Dedifferentiated amniotic fluid mesenchymal stem cell (primary cell): ENCODE data around the gene SHB.

Experiments used
- DNase-seq: peaks from one replicate; pipeline ENCODE4 v3.0.0-alpha.2; 2016; ENCODE audit errors: extremely low spot score

The SHB gene, protein sequence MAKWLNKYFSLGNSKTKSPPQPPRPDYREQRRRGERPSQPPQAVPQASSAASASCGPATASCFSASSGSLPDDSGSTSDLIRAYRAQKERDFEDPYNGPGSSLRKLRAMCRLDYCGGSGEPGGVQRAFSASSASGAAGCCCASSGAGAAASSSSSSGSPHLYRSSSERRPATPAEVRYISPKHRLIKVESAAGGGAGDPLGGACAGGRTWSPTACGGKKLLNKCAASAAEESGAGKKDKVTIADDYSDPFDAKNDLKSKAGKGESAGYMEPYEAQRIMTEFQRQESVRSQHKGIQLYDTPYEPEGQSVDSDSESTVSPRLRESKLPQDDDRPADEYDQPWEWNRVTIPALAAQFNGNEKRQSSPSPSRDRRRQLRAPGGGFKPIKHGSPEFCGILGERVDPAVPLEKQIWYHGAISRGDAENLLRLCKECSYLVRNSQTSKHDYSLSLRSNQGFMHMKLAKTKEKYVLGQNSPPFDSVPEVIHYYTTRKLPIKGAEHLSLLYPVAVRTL

DNA sequence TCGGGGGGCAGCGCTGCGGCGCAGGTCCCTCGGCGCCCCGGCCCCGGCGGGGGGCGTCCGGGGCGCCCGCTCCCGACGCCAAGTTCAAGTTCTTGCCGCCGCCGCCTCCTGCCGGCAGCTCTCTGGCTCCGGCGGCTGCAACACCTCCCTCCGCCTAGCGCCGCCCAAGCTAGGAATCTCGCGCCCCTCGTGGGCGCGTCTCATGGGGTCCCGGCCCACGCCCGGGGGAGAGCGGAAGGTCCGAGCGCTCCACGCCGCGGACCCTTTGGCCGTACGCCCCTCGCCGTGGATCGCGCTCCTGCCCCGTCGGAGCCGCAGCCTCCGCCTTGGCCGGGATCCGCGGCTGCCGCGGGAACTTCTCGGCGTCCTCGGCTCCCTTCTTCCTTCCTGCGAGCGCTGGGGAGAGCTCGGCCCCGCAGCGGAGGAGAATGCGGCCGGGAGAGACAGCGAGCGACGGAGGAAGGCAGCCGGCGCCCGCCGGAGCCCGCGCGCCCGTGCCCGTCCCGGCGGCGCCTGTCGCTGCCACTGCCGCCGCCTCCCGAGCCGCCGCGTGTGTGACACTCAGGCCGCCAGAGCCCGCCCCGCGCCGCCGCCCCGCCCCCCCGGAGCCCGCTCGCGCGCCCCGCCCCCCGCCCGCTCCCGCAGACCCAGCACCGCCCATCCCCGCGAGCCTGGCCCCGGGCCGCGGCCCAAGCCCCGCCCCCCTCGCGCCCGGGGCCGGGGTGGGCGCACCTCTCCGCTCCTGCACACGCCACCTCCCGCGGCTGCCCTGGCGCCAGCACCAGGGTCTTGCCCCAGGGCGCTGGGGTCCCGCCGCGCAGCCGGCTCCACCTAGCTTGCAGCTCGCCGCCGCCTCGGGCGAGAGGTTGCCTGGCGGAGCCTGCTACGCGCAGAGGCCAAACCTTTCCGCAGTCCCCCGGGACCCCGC lies at the start of gene SHB:
SHB (minus strand) TSS at position 527 of the 928 bp plus-strand sequence. CDS start 582 bp downstream, outside the sequence.
- DNase-seq: peak; percentile 39

DNA sequence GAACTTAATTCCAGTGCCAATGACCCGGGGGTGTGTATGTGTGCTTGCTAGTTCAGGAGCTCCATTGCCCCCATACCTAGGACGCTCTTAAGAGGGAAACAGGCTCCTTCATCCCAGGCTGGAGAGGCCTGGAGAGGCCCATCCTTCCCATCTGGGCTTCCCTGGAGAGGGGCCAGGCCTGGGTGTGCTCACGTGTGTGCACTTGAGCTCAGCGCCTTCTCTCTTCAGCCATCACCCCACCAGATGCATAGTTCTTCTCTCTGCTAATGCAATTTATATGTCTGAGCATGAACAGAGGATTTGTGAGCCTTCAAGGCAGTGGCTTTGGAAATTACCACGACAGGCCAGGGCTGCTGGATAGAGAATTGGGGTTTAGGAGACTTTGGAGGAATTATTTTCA lies 48.6 kb upstream of the SHB start:
- DNase-seq: no peak

DNA sequence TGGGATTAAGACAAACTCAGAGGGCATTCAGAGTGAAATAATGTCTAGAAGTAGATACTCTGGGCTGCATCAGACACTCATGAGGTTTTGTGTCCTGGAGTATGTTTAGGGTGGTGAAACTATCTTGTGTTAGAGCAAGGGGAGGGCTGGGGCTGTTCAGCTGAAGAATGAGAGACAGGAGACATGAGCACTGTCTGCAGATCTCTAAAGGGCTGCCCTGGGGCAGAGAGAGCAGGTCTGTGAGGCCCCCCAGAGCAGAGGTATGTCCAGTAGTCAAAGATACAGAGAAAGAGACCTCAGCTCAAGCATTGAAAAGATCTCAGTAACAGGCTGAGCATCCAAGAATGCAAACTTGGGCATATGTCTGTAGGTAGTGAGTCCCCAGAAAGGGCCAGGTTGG lies 45.9 kb upstream of the SHB start:
- no peak for DNase-seq

DNA sequence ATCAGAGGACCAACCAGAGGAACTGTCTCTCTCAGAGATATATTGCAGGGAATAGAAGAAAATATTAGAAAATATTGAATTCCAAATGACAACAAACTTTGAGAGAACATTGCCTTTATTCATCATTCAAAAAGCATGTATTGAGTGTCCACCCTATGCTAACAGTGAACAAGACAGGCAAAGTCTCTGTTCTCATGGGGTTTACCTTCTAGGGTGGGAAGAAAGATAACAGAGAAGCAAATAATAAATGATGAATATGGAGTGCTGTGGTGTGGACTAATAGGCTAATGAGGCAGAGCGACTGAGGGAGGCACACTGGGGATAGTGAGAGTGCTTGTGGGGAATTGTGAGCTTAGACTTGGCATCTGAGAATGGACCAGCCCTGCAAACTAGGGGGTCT lies 43.4 kb upstream of the SHB start:
- no peak for DNase-seq

DNA sequence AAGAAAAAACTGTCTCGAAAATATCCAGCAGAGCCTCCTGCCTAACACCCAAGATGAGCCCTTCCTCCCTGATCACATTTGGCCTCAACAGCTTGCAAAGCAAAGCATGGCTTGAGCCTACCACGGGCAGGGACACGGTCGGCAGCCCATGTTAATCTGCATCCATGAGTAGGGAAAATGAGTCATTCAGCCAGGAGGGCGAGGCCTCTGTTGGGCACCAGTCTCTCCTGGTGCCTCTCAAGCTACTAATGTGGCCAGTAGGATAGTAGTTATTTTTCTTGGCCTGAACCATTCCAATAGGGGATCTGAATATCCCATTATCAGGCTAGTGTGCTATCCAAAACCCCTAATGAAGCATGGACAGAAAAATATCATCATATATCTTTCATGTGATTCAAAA lies 43.0 kb upstream of the SHB start:
- DNase-seq: no peak

DNA sequence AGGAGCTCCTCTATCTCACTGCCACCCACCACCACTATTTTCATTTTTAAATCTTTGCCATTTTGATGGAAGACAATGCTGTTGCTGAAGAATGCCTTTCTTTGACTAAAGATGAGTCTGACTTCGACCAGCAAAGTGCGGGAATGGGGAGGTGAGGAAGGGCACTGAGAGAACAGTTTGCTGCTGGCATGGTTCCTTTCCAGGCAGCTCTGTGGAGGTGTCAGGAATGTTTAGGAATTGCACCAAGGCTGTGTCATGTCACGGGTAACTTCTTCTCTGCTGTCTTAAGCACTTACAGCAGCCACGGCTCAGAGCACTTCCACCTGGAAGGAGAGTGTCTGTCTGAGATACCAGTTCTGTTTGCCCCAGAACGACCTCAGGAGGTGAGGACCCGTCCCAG lies 41.4 kb upstream of the SHB start:
- DNase-seq: no peak

DNA sequence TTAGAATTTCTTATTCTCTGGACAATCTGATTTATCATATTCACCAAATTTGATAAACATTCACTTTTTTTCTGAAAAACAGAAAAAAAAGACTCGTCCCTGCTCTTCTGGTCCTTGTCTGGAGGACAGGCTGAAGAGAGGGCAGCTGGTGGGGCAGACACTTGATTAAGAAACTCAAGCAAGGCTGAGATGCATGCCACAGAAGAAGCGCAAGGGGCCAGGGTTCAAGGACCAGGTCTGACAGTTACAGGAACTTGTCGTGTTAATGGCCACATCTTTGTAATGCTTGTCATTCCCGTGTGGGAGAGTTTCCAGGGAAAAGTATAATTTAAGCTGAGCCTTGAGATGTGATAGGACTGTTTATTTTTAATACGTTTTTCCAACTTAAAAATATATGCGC lies 40.6 kb upstream of the SHB start:
- DNase-seq: no peak

DNA sequence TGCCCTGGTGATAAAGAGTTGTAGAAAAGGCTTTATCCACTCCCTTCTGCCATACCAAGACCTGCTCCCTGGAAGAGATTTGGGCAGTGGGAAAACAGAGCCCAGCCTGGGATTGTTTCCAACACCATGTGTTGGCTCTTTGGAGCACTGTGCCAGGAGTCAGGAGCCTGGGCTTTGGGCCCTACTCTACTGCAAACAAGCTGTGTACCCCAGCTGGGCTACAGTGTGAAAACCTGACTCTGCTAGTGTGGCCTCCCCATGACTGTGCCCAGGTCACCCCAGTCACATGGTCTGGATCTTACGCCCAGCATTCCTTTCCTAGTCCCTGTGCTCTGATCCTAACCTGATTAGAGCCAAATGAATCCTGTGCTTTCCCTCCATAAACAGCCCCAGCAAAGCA lies 39.3 kb upstream of the SHB start:
- DNase-seq: no peak

DNA sequence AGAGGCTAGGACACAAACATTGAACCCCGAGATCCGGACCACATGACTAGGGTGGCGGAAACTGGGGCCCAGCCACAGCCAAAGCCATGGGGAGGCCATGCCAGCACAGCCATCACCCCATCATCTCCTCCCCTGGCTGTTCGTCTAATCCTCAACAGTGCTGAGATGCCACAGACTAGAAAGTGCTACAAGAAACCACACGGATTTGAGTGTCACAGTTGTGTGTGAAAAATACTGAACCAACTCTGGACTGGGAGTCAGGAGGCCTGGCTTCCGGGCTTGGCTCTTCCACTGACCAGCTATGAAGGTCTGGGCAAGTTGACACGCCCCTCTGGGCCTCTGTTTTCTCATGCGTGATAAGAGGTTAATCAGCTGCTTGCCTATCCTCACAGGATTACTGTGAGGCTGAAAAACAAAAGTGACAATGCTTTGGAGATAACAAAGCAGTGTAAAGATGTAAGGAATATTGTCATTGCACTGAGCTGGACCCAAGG lies 38.8 kb upstream of the SHB start:
- DNase-seq: no peak

DNA sequence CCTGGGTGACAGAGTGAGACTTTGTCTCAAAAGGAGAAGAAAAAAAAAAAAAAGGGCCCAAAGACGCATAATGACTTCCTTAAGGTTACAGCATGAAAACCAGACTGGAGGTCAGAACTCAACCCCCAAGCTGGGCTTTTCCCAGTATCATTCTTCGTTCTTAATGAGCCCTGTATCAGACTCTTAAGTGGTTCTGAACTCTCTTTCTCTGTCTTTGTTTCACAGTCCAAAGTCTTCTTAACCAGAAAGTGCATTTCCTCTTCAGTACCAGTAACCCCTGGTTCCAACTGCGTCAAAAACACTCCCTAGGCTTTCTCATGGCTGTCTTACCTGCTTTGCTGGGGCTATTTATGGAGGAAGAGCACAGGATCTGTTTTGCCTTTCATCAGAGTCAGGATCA lies 38.4 kb upstream of the SHB start:
- DNase-seq: no peak

DNA sequence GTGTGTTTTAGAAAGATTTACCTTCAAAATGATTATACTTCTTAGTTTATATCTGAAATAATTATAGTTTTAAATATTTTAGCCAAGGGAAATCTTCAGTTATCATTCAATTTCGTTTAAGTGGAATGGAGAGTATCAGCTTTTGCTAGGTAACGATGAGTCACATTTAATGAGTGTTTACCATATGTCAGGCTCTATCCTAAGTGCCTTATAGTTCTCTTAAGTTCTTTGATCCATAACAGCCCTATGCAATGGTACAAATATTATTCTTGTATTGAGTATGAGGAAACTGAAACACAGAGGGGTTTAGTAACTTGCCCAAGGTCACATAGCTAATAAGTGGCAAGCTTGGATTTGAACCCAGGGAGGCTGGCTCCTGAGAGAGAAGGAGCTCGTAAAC lies 37.5 kb upstream of the SHB start:
- no peak for DNase-seq

DNA sequence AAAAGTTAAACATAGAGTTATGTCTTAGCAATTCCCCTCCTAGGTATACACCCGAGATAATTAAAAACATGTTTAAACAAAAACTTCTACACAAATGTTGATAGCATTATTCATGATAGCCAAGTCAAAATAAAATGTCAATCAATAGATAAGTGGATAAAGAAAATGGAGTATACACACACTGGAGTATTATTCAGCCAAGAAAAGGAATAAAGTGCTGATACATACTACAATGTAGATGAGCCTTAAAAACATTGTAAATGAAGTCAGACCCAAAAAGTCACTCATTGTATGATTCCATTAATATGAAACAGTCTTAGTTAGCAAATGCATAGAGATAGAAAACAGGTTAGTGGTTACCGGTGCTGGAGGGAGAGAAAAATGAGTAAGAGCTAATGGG lies 34.3 kb upstream of the SHB start:
- no peak for DNase-seq

DNA sequence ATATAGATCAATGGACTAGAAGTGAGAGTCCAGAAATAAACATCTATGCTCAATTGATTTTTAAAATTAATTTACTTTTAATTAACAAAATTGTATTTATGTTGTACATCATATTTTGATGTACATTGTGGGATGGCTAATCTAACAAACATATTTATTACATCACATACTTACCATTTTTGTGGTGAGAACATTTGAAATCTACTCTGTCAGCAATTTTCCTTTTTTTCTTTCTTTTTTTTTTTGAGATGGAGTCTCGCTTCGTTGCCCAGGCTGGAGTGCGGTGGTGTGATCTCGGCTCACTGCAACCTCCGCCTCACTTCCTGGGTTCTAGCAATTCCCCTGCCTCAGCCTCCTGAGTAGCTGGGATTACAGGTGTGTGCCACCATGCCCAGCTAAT lies 32.4 kb upstream of the SHB start:
- no peak for DNase-seq

DNA sequence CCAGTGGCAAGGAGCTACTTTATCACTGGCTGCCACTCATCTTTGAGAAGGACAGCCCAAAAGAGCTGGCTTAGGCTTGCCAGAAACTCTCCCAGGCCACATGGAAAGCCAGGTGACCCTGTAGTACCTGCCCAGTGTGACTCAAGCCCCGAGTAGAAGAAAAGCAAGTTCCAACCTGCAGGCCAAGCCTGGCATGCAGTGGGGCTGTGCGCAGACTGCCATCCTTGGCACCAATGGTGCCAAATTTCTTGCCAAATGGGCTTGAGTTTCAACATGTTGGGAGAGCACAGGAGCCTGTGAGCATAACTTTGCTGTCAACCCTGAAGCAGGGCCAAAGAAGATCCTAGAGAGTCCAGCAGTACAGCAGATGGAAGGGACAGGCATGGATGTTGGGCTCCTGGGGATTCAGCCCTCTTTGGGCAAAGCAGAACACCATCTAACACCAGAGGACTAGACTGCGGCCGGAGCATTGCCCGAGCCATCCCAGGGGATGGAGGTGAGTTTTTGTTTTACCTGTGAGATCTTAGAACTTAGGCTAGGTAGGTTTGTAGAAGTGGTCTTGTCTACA lies 27.3 kb upstream of the SHB start:
- DNase-seq: no peak

DNA sequence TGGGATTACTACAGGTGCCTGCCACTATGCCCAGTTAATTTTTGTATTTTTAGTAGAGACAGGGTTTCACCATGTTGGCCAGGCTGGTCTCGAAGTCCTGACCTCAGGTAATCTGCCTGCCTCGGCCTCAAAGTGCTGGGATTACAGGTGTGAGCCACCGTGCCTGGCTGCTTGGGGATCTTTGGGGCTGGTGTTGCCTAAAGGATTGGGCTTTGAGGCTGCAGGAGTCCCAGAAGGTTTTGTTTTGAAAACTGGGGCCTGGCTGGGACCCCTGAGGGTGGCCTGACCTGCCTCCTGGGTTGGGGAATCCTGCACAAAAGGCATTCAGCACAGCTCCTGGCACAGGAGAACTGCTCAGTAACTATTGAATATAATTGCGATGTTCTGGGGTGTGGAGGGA lies 25.1 kb upstream of the SHB start:
- no peak for DNase-seq

DNA sequence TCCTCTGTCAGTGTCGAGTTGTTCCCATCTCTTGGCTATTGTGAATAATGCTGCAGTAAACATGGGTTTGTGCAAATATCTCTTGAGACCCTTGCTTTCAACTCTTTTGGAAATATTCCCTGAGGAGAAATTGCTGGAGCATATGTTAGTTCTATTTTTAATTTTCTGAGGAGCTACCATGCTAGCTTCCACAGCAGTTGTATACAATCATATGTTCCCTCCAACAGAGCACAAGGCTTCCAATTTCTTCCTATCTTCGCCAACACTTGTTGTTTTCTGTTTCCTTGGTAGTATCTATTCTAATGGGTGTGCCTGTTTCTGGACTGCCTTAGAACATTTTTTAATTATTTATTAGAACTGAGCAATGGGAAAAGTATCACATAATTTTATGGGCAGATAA lies 23.6 kb upstream of the SHB start:
- DNase-seq: no peak

DNA sequence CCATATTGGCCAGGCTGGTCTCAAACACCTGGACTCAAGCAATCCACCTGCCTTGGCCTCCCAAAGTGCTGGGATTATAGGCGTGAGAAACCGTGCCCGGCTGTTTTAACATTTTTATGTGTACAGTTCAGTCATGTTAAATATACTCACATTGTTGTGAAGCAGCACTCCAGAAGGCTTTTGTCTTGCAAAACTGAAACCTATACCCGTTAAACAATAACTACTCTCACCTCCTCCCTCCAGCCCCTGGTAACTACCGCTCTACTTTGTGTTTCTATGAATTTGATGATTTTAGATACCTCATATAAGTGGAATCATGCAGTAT lies 23.1 kb upstream of the SHB start:
- no peak for DNase-seq

DNA sequence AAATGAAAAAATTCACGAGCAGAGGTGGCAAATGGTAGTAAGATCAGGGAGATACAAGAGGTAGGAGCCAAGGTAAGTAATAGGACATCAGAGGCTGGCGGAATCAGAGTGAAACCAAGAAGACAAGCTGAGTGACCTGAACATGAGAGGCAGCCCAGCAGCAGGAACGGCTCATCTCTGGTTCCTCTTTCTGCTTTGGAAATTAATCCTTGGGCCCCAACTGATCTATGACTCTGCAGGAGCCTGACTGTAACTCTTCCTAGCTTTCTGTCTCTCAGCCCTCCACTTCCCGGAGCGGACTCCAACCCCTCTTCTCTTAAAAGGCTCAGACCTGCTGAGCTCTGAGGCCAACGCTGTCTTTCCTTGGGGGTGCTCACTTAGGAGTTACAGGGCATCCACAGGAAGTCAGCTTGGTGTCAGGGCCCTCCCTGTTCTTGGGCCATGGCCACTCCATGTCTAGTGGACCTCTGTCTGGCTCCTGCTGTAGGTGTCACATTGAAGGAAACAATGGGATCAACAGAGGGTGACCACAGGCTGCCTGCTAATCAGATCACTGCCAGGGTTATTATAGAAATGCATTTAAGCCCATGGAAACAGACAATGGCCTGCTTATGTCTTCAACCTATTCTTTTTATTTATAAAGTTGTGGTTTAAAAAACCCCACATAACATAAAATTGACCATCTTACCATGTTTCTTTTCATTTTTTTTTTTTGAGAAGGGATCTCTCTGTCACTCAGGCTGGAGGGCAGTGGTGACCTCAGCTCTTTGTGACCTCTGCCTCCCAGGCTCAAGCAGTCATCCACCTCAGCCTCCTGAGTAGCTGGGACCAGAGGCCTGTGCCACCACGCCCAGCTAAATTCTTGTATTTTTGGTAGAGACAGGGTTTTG lies 22.5 kb upstream of the SHB start:
- no peak for DNase-seq

DNA sequence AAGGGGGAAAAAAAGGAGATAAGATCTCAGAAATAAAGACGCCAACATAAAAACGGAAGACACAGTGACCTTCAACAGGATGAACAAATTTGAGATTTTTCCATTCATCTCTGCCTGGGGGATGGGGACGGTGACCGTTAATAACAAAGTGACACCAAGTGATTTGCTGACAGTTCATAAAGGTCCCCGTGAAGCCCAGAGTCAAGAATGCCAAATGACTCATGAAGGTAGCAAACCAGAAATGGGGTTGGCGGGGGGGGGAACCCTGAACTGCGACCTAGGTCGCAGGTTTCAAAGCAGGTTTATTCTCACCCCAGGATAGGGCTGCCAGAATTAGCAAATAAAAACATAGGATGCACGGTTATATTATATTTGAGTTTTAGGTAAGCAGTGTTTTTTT lies 21.1 kb upstream of the SHB start:
- no peak for DNase-seq

DNA sequence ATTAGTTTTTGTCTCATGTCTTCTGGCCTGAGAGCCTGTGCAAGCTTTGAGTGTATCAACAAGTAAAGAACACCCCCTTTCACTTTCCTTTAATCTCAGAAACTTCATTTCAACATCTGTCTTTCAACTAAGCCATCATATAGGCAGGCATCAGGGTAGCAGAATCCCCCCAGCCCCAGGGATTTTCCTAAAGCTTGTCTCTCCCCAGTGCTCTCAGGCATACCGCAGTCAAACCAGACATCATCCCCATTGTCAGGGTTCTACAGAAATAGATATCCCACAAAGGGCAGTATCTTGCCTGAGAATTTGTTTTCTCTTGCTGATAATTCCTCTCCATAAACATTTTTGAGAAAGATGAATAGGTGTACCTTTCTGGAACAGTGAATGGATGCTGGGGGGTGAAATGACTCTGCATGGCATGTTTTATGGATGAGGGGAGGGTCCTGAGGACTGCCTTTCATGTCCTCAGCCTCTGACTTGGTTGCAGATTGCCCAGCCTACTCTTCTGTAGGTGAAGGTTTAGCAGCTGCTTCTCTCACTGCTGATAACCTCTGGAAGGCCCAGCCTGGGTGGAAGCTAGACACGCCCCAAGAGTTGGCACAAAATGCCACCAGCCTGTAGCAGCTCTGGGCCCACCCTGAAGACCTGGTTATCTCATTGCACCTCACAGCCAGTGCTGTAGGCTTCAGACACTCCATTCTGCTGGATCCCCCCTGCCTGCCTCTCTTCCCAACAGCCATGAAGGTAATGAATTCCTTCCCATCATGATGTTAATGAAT lies 20.5 kb upstream of the SHB start:
- no peak for DNase-seq
